HG02884 (cell line): ENCODE results near the gene SCFD1.
"Not testable (repeated sequence)": the region's sequence is repeated elsewhere in the genome, so short reads cannot be mapped to it uniquely, and the experiment has no call there.

Experiments
- ATAC-seq: cut with Tn5 transposase; IDR thresholded peaks from one replicate; pipeline ENCODE4 v1.9.1; 2021; ENCODE audit warnings: mild to moderate bottlenecking, moderate library complexity; ENCODE audit not compliant: unreplicated experiment

SCFD1 gene

DNA sequence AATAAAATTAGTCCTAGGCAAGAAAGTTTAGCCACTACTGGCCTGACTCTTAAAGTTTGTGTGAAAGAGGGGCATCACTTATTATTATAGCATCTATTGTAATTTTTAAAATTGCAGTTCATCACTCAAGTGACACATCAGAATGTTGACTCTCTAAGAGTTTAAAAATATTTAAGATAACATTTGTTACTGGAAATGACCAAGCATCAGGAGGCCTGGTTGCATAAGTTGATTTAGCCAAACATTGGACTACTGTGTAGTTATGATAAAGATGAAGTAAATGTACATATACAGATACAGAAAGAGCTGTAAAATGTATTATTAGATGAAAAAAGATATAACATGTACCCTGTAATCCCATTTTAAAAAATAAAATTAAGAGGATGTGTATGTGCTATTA, 47.5 kb downstream of the SCFD1 start:
- ATAC-seq, result no peak

GRCh38 chr14:30673071-30673470, 51.0 kb downstream of the SCFD1 start:
- ATAC-seq, result no peak

GRCh38 chr14:30678926-30679431, 56.9 kb downstream of the SCFD1 start:
- ATAC-seq, result no peak

- no peak for ATAC-seq
Observed at GRCh38 chr14:30680036-30680435, 57.9 kb downstream of the SCFD1 start.

DNA sequence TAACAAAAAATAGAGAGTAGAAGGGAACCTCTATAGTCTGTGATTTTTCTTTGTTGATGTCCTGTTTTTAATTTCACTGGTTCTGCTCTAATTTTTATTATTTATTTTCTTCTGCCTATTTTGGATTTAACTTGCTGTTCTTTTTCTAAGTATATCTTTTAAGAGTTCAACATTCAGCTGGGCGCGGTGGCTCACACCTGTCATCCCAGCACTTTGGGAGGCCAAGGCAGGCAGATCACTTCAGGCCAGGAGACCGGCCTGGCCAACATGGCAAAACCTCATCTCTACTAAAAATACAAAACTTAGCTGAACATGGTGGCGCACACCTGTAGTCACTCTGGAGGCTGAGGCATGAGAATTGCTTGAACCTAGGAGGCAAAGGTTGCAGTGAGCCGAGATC, 58.7 kb downstream of the SCFD1 start:
- ATAC-seq, result not testable (repeated sequence)

- ATAC-seq, result no peak
Observed at GRCh38 chr14:30681752-30682355, 59.7 kb downstream of the SCFD1 start.

DNA sequence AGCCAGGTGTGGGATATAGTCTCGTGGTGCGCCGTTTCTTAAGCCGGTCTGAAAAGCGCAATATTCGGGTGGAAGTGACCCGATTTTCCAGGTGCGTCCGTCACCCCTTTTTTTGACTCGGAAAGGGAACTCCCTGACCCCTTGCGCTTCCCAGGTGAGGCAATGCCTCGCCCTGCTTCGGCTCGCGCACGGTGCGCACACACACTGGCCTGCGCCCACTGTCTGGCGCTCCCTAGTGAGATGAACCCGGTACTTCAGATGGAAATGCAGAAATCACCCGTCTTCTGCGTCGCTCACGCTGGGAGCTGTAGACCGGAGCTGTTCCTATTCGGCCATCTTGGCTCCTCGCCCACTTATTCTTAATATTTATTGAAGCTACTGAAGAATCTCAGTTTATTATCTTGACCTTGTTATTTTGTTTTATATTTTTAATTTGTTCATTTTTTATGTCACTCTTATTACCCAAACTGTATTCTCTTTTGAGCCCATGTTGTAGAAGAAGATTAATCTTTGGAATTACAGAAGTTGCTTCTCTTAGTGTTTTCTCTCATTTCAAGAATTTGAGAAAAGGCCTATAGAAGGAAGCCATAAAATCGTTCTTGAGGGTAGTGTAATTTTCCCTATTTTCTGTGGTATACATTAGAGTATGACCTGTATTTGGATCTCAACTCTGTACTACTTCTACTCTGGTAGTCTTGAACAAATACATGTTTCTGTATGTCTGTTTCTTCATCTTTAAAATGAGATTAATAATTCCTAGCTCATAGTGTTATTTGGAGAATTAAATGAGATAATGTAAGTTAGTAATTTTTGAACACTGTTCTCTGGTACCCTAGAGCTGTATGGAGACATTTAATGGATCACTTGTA, 68.6 kb downstream of the SCFD1 start:
- ATAC-seq, result not testable (repeated sequence)

- ATAC-seq, result no peak
Observed at GRCh38 chr14:30691751-30692398, 69.8 kb downstream of the SCFD1 start.

DNA sequence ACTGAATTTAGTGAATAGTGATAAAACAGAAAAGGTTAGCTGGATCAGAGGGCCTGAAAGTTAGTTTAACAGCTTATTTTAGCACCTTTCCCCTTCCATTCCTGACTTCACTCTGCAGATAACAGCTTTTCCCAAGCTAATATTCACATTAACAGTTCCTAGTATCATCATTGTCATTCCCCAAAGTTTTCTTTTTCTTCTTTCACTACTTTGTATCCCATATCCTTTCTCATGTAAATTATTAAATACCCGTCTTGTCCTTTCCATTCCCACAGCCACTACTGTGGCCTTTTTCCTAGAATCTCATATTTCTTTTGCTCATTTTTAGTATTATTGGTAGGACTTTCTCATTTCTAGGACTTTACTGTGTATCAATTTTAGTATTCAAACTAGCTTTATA, 70.5 kb downstream of the SCFD1 start:
- no peak for ATAC-seq

GRCh38 chr14:30698463-30698862, 76.3 kb downstream of the SCFD1 start:
- ATAC-seq, result no peak

DNA sequence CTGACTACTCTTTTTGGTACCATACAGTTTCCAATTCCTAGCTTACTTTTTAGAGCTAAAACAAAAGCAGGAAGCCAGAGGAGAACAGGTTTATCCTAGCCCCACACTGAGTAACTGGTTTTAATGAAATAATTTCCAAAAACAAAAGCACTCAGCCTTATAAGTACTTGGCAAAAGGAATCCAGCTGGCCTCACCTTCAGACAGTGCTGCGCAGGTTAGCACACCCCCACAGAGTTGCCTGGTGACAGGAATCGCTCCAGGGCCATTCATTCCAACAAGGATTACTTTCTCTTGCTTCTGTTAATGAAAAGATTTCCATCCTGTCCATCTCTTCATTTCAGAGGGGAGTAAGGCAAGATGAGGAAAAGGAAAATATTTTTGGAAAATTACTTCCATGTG, 84.6 kb downstream of the SCFD1 start:
- ATAC-seq, result no peak

DNA sequence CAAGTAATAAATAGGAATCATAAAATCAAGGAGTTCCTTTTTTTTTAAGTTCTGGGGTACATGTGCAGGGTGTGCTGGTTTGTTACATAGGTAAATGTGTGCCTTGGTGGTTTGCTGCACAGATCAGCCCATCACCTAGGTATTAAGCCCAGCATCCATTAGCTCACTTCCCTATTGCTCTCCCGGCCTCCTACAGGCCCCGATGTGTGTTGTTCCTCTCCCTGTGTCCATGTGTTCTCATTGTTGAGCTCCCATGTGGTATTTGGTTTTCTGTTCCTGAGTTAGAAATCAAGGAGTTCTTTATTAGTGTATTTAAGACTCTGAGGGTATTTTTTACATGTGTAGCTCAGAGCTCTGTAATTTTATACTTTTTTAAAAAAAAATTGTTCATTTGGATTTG, 86.0 kb downstream of the SCFD1 start:
- no peak for ATAC-seq

DNA sequence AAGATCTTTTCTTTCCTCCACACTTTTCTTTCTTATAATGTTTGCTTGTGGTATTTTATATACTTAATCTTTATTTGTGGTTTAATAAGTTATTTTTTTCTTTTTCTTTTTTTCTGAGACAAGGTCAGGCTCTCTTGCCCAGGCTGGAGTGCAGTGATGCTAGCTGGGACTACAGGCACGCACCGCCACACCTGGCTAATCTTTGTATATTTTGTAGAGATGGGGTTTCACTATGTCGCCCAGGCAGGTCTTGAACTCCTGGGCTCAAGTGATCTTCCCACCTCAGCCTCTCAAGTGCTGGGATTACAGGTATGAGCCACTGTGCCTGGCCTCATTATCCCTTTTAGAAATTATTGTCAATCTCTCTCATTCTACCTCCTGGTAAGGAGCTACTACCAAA, 87.1 kb downstream of the SCFD1 start:
- no peak for ATAC-seq

GRCh38 chr14:30710876-30711275, 88.8 kb downstream of the SCFD1 start:
- no peak for ATAC-seq

DNA sequence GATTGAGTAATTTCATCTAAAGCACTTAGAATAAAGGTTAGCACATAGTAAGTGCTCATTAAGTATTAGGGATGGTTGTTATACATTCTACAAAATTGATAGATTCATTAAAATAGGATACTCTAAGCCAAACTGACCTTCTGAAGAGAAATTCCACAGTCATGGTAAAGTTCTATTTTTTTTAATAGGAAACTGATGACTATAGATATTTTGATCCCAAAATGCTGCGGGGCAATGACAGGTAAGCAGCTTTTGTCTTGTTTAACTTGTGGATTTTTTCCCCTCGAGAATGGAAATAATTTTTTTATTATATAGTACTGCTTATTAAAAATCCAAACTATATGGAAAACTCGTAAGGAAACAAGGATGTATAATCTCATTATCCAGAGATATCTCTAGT, 97.0 kb downstream of the SCFD1 start:
- no peak for ATAC-seq

DNA sequence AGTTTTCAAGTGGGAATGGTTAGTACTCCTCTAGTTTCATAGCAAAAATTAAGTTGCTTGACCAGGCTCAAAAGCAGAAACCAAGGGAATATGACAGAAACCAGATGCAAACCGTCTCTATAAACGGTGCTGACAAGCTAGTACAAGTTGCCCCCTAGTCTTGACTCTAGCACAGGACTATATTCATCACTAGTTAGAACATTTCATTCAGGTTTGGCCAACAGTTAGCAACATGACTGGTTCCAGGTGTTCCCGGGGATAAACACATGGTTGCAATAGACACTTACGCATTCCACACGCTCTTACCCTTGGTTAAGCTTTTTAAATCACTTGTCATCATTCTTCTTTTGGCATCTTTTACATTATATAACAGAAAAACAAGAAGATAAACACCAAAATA, 103.6 kb downstream of the SCFD1 start:
- ATAC-seq, result no peak

DNA sequence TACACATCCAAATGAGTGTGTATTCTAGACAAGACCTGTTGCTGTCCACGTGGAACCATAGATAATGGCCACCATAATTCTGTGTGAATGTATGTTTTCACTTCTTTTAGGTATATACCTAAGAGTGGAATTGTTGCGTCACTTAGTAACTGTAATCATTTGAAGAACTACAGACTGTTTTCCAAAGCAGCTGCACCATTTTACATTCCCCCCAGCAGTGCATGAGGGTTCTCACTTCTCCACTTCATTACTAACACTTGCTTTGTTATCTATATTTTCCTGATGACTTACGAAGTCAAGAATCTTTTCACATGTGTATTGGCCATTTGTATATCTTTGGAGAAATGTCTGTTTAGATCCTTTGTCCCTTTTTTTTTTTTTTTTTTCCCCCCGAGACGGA, 106.4 kb downstream of the SCFD1 start:
- ATAC-seq, result no peak

DNA sequence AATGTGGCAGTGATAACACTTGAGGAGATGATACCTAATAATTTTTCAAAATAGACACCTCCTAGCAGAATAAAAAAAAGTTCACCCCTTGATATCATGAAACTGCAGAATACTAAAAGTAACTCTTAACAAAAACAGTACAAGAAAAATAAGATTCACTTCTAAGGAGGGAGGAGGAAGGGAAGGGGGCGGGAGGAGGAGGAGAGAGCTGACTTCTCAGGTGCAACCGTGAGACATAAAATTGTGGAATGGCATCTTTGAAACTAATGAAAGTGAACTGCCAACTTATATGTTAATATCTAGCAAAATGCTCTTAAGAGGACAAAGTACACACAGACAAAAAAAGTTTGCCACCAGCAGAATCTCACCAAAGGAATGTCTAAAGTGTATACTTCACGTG, 115.8 kb downstream of the SCFD1 start:
- ATAC-seq, result no peak

- no peak for ATAC-seq
Observed at GRCh38 chr14:30738978-30739377, 116.9 kb downstream of the SCFD1 start.

GRCh38 chr14:30748343-30748742, 126.2 kb downstream of the SCFD1 start:
- no peak for ATAC-seq

- ATAC-seq, result no peak
Observed at GRCh38 chr14:30751646-30752416, 129.7 kb downstream of the SCFD1 start.
